ENCODE measurements around the gene MED12.

- TF ChIP-seq CTCF (IDR thresholded peaks at IDR 0.05; ENCODE audit: low read depth, low read length), result no peak
- TF ChIP-seq POLR2A (IDR thresholded peaks at IDR 0.05; ENCODE audit: extremely low read depth, insufficient read length), result no peak
- no peak for TF ChIP-seq MAX (IDR thresholded peaks at IDR 0.05; ENCODE audit: low read depth, low read length)
Measured at GRCh38 chrX:71184092-71184491, 65.7 kb downstream of the MED12 start.

Measured in NB4 (cell line).